Omental fat pad (tissue), 4 donors: ENCODE data around the gene C2orf78. TPM values are rescaled to one million over a fixed set of nuclear protein-coding genes. Genes with fewer than 3 reads are reported as not detected.

Experiments used
- ATAC-seq: fragments of 150-250 bp; one replicate; pipeline ENCODE4 v1.9.1; 2016; ENCODE audit warnings: mild to moderate bottlenecking, moderate library complexity; ENCODE audit not compliant: low FRiP score
- DNase-seq: peaks from one replicate; pipeline ENCODE4 v3.0.0-alpha.2; 2019; ENCODE audit warnings: low spot score
- total RNA-seq, 4 donors: library from RNA; depleted of rRNA; stranded (reverse); fragments of >200 nt; gene quantifications; one replicate each; pipeline ENCODE4 v1.1.0, GENCODE V29; 2016
- TF ChIP-seq, protein P1 (sequence below), 3 donors: fragments of 450-650 bp; IDR thresholded peaks; one replicate each; pipeline ENCODE4 v1.5.1; 2016 to 2017; ENCODE audit warnings: antibody characterized with exemption in 3 of 3, mild to moderate bottlenecking in 3 of 3, moderate library complexity in 2 of 3

C2orf78 gene
- total RNA-seq, 4 donors from 2014 or later: not detected

DNA sequence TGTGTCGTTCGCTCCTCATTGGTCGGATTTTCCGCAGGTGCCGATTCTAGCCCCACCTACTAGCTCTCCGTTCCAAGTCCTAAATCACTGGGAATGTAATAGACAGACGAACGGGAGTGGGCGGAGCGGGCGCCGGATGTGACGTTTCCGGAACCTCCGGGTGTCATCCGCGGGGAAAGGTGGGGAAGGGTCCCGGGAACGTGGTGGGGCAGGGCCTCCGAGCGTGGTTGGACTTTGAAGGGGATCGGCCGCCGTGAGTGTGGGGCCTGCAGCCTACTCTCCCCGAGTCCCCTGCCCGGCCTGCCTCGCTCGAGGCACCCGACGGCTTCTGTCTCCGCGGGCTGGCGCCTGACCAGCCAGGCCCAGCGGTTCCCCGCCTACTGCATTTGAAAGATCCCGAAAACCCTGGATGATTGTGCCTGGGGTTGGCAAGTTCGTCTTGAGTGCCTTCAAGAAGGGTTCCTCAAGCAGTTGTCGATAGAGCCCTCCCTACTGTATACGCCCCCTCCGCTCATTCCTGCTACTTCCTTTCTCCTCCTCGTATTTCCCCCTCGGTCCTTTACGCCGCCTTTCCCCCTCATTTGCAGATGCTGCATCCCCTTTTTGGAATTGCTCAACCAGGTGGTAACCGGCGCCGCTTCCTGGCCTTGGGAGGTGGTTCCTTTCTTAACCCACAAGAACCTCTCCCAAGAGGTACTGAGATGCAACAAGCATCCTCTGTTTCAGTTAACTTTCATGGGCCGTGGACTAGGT, 45.0 kb downstream of the C2orf78 start, which contains the start of gene STAMBP:
Gene STAMBP (plus strand): TSS at position 144 of the 753 bp plus-strand sequence. CDS start 1,896 bp downstream, outside the sequence.
- peak; percentile 94 for DNase-seq
- TF ChIP-seq, protein P1, sequence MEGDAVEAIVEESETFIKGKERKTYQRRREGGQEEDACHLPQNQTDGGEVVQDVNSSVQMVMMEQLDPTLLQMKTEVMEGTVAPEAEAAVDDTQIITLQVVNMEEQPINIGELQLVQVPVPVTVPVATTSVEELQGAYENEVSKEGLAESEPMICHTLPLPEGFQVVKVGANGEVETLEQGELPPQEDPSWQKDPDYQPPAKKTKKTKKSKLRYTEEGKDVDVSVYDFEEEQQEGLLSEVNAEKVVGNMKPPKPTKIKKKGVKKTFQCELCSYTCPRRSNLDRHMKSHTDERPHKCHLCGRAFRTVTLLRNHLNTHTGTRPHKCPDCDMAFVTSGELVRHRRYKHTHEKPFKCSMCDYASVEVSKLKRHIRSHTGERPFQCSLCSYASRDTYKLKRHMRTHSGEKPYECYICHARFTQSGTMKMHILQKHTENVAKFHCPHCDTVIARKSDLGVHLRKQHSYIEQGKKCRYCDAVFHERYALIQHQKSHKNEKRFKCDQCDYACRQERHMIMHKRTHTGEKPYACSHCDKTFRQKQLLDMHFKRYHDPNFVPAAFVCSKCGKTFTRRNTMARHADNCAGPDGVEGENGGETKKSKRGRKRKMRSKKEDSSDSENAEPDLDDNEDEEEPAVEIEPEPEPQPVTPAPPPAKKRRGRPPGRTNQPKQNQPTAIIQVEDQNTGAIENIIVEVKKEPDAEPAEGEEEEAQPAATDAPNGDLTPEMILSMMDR (IDR thresholded peaks at IDR 0.05): no peak
- ATAC-seq: peak; percentile 93

DNA sequence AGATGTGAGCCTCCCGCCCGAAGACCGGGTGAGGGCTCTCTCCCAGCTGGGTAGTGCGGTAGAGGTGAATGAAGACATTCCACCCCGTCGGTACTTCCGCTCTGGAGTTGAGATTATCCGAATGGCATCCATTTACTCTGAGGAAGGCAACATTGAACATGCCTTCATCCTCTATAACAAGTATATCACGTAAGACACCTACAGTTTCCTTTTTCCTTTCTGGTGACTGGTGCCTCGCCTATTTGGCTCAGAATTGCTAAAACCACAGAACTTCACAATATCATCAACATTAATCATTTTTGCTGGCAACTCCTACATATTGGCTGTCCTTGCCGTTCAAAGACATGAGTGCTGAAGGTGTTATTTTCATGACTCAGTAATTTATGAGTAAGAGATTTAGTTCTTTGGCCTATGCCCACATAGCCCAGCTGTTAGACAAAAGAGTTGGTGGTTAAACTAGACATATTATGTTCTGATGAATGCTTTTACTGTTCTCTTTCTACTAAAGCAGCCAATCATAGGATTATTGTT, 47.0 kb downstream of the C2orf78 start:
- TF ChIP-seq, protein P1 (IDR thresholded peaks at IDR 0.05): no peak
- ATAC-seq (peak; percentile 50), DNase-seq (no peak)

DNA sequence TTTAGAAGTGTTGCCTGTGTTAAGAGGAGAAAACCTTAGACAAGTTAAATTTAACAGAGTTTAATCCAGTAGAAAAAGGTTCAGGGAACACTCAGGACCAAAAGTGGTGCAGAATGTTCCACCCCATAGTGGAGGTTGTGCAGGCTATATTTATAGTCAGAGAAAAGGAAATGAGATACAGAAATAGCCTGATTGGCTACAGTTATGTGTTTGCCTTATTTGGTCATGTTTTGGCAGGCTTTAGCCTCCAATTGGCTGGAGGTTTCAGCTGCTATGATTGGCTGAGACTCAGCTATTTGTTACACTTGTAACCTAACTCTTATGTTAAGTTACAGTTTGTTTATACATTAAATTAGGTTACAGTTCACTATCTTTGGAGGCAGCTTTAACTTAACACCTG, 48.9 kb downstream of the C2orf78 start:
- TF ChIP-seq, protein P1 (IDR thresholded peaks at IDR 0.05): no peak
- DNase-seq (no peak), ATAC-seq (no peak)

DNA sequence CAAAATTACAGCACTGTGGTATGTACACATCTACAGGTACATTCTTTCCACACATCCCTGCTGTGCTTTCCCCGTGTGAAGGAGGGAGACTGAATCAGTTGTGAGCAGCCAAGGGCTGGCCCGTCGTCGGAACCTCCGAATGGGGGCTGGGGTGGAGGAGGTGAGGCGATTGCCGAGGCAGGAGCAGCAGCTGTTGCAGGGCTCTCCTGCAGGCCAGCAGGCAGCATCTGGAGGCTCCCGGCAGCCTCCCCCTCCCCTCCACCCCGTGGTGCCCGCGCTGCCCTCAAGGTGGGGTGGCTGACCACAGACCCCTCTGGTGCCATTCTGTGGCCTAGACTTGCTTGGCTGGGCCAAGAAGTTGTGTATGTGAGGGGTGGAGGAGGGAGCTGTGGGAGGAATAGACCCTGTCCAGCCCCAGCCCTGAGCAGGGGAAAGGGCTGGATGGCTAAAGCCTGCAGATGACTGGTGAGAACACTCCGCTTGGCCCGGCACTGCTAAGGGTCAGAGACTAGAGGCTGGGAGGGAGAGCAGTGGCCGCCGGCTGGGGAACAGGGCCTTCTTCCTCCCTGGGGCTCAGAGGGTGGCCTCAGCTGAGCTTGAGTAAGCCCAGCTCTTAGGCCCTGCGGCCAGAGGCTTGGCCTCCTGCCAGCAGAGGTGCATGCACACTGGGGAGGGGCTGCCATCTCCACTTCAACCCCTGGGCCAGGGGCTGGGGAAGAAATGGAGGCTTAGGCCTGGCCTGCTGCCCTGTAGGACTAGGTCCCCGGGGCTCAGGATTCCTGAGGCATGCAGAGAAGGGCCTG, 52.4 kb downstream of the C2orf78 start:
- ATAC-seq: no peak
- no peak for DNase-seq
- TF ChIP-seq, protein P1 (IDR thresholded peaks at IDR 0.05): no peak

DNA sequence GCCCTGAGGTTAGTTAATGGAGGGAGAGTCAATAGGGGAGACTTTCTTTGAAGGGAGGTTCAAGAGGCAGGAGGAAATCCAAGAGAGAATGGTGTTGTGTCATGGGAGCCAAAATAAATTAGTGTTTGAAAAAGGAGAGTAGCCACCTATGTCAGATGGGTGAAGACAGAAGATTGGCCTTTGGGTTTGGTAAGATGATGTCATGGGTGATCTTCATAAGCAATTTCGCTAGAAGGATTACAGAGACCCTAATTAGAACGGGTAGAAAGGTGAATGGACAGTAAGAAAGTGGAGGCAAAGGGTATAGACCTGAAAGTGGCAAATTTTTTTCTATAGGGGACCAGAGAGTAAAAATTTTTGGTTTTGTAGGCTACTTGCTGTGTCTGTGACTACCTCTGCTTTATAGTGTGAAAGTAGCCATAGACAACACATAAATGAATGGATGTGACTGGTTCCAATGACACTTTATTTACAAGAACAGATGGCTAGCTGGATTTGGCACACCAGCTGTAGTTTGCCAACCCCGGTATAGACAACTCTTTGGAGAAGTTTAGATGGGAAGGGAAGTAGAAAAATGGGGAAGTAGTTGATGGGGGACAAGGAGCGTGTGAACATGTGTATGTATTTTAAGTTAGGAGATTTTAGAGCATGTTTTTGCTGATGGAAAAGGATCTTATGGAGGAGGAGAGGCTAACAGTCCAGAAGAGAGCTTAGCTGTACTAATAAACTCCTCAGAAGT, 54.0 kb downstream of the C2orf78 start:
- ATAC-seq (no peak), DNase-seq (no peak)
- TF ChIP-seq, protein P1 (IDR thresholded peaks at IDR 0.05): no peak

DNA sequence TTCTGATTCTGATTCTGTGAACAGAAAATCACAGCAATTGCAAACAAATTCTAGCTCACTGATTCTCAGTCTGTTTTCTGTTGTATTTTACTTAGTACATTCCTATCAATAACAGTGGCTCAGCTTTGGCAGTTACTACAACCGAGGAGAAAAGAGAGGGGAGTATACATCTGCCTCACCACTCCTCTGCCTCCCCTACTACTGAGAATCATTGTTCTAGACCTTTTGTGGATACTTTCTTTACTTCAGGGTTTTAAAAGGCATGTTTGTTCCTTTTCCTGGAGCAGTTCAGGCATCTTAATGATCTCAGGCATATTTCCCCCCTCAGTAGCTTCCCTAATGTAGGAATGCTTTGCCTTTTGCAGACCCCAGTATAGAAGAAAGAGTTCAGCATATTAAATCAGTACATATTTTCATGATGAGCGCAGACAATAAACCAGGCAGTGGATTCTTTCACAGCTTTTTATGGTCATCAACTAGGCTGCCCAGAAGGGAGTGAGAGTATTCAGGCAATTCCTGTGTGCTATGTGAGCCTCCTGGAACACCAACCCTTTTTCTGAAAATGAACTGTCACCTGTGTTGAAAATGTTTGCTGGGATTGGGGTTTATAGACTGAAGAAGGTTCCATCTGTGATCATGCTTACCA, 55.0 kb downstream of the C2orf78 start:
- ATAC-seq (no peak), DNase-seq (no peak)
- TF ChIP-seq, protein P1 (IDR thresholded peaks at IDR 0.05): no peak
